ENCODE results near the gene VPS37D.
"Not testable (repeated sequence)": the region's sequence is repeated elsewhere in the genome, so short reads cannot be mapped to it uniquely, and the experiment has no call there.

DNA sequence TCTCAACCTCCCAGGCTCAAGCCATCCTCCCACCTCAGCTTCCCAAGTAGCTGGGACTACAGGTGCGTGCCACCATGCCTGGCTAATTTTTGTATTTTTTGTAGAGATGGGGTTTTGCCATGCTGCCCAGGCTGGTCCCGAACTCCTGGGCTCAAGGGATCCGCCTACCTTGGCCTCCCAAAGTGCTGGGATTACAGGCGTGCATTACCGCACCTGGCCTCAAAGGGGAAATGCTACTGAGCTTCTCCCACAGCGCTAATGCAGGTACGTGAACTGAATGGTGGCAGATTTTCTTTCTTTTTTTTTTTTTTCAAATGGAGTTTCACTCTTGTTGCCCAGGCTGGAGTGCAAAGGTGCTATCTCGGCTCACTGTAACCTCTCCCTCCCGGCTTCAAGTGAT is 8.4 kb downstream of the VPS37D start:
- TF ChIP-seq, protein P1, sequence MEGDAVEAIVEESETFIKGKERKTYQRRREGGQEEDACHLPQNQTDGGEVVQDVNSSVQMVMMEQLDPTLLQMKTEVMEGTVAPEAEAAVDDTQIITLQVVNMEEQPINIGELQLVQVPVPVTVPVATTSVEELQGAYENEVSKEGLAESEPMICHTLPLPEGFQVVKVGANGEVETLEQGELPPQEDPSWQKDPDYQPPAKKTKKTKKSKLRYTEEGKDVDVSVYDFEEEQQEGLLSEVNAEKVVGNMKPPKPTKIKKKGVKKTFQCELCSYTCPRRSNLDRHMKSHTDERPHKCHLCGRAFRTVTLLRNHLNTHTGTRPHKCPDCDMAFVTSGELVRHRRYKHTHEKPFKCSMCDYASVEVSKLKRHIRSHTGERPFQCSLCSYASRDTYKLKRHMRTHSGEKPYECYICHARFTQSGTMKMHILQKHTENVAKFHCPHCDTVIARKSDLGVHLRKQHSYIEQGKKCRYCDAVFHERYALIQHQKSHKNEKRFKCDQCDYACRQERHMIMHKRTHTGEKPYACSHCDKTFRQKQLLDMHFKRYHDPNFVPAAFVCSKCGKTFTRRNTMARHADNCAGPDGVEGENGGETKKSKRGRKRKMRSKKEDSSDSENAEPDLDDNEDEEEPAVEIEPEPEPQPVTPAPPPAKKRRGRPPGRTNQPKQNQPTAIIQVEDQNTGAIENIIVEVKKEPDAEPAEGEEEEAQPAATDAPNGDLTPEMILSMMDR (IDR thresholded peaks at IDR 0.05) = peak; percentile 11; the same call in 1 of the 2 replicates
- TF ChIP-seq ZFX (IDR thresholded peaks at IDR 0.05; ENCODE audit: borderline replicate concordance) = not testable (repeated sequence)
